ENCODE data around the gene F7.

F7 gene

DNA sequence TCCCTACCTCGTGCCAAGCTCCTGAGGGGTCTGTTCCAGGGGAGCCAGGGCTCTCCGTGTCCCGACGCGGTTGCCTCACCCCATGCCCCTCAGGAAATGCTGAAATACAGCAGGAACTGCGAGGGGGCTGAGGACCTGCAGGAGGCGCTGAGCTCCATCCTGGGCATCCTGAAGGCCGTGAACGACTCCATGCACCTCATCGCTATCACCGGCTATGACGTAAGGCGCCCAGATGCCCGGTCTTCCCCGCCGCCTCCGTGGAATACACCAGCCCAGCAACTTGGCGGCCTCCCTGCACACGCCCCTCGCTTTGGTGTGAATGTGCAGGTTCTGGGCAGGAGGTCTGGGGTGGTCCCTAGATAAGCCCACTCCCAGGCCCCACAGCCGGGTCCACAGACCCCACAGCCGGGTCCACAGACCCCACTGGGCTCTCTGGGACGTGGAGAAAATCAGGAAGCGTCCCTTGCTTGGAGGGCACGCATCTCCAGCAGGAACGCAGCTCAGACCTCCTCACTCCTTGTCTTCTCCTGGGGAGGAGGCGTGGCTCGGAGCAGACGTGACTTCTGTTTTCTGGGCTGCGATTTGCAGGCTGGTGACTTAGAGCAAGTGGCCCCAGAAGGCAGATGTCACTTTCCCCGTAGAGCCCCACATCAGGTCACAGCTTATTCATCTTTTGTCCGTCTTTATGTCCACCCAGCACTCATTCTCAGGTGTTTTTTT is 19.4 kb upstream of the F7 start:
- DNase-seq (ENCODE audit: low read depth in 1 of 2, low spot score in 1 of 2): no peak

DNA sequence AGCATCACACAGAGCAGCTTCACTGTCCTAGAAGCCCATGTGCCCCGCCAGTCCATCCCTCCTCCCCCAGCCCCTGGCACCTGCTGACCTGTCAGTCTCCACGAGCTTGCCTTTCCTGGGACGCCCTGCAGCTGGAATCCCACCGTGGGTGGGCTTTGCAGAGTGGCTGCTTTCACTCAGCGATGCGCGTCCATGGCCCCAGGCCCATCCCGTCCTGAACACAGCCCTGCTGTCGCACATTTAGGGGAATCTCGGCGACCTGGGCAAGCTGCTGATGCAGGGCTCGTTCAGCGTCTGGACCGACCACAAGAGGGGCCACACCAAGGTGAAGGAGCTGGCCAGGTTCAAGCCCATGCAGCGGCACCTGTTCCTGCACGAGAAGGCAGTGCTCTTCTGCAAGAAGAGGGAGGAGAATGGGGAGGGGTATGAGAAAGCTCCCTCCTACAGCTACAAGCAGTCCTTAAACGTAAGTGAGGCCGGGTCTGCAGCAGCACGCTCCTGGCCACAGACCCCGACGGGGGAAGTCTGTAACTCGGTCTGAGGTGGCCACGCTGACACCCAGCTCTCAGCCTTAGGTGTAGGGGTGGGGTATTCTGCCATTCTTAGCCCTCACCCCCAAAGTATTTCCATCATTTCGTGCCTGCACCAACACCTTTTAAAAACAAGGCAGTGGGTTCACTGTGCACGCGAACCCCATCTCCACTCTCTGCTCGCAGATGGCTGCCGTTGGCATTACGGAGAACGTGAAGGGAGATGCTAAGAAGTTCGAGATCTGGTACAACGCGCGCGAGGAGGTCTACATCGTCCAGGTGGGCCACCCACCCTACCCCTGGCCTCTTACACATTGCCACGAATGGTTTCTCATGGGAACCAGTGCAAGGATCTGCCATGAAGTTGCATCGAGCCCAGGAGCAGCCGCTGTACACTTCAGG is 18.3 kb upstream of the F7 start:
- no peak for DNase-seq (ENCODE audit: low read depth in 1 of 2, low spot score in 1 of 2)

DNA sequence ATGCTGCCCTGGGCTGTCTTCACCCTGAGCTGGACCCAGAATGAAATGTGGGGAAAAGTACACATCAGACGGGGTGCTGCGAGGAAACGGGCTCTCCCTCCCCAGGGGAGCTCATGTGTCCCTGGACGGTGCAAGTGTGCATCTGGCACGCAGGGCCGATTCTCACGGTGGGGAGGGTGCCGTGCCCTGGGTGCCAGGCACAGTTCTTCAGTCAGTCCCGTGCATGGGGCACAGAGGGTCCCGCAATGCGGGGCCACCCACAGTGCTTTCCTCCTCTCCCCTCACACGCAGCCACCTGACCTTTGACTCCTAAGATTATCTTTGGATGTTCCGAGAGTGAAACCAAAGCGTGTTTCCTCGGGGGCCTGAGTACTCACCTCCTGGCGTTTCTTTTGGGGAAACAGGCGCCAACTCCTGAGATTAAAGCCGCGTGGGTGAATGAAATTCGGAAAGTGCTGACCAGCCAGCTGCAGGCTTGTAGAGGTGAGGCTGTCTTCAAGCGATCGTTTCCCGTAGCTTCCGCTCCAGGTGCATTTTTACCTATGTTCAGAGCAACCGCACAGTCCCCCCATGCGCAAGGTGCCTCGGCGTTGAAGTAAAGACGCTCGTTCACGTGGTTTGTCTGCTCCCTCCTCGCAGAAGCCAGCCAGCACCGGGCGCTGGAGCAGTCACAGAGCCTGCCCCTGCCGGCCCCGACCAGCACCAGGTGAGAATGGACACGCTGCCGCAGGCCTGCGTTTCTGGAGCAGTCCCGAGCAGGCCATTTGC is 17.5 kb upstream of the F7 start:
- DNase-seq (ENCODE audit: low read depth in 1 of 2, low spot score in 1 of 2): no peak

DNA sequence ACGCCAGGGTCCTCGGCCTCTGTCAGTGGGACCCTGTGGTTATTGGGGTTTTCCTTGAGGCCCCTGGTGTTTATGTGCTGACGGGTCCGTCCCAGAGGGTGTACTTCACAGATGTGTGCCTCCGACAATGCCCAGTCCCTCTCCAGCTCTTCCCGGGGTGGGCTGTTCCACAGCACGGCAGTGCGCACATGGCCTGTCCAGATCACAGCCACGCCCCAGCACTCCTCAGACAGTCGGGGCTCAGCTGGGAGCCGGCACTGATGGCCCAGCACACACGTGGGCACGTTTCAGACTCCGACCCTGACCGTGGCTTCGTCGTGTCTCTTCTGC is 16.9 kb upstream of the F7 start:
- no peak for DNase-seq (ENCODE audit: low read depth in 1 of 2, low spot score in 1 of 2)

DNA sequence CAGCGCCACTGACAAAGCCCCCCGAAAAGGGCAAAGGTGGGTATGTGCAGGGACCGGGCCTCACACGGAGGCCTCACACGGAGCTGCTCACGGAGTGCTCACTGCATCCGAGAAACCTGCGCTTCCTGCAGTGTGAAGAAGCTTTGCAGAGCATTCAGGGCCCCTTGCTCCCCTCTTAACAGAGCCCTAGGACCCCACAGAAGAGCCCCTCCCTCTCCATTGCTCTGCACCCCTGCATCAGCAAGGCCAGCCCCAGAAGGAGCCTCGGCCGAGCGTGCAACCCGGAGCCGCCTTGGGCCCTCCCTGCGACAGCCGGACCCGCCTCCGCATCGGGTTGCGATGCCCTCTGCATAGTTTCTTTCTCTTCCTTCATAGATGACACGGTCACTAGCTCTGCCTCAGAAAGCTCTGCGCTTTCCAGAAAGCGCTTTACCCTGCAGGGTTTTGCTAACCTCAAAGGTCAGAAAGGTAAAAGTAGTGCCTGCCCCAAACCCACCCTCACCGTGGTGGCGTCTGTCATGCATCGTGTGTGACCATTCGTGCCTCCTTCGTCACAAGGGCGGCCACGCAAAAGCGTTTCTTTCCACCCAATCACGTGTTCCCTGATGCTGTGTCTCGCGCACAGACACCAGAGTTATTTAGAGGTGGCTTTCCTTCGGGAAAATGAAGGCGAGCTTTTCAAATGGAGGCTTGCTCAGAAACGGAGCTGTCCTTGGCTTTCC is 15.7 kb upstream of the F7 start:
- DNase-seq (ENCODE audit: low read depth in 1 of 2, low spot score in 1 of 2): no peak

DNA sequence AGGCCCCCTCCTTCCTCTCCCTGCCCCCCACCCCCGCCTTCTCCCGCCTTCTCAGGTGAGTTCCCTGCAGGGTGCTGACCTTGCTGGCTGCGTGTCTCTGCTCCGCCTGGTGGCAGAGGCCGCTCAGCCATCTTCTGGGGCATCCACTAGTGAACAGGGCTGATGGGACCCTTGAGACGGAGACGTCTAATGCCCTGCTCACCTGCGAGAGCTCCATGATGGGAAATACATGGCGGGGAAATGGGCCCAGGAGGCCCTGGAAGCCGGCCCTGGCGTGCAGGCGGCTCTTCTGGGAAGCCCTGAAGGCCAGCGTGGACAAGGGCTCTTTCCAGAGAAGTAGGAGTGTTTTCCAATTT is 15.2 kb upstream of the F7 start:
- no peak for DNase-seq (ENCODE audit: low read depth in 1 of 2, low spot score in 1 of 2)

DNA sequence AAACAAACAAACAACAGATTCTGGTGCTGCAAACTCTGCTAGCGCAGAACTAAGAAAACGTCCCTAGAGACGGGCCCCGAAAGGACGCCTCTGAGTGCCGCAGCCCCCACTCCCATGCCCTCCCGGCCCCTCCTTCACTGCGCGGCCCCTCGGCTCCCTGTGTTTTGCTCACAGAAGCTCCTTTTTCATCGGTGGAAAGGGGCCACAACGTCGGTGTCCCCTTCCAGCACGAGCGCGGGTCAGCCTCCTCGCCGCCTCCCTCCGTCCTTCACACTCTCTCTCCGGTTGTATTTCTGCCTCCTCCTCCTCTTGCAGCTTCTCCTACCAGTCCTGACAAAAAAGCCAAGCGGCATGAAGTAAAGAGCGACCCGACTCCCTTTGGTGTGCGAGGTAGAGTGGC is 14.8 kb upstream of the F7 start:
- no peak for DNase-seq (ENCODE audit: low read depth in 1 of 2, low spot score in 1 of 2)

DNA sequence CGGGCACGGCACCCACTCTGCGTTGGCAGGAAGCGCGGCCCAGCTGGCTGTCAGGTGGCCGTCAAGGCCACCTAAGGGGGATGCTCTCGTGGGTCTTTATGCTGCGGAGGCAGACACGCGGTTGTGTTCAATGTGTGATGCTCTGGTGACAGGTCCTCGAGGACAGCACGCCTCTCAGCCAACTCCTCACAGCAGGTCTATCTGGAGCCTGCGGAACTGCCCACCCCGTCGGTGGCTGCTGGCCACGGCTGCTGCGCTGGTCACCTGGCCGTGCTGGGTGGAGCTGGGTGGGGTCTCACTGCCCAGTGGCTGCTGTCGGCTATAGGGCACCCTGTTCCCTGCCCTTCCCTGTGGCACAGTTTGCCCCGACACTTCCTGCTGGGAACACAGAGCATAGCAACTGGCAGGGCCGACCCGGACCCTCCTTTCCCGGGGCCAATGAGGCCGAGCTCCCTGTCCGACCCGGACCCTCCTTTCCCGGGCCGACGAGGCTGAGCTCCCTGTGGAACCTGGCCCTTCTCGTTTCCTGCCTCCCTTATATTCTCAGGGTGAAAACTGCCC is 14.3 kb upstream of the F7 start:
- no peak for DNase-seq (ENCODE audit: low read depth in 1 of 2, low spot score in 1 of 2)

DNA sequence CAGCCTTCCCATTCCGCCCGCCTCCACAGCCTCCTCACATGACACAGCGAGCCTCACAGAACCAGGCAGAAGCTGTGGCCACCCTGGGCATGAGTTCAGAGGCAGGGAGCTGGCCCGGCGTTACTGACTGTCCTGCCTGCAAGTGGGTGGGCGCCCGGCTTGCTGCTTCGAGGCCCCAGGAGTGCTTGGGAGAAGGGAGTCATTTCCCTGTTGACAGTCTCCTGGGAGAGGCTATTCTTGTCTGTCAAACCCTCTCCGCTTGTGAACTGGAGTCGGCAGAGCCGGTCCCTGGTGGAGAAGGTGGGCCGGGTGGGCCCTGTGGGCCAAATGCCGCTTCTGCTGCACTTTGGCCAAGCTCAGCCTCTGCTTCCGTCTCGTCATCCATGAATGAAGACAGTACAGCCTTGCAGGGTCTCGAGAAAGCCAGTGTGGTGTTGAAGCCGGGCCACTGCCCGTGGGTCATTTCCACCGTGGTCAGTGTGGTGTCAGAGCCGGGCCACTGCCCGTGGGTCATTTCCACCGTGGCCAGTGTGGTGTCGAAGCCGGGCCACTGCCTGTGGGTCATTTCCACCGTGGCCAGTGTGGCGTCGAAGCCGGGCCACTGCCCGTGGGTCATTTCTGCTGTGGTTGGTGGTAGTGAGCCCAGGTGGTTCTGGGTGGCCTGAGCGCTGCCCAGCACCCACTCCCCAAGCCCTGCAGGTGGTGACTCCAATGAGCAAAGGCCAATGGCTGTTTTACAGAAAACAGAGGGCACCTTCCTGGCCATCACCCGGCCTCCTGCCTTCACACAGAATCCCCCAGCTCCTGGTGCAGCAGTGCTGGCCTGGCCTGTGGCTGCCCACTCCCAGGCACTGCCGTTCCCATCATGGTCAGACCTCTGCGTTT is 13.5 kb upstream of the F7 start:
- no peak for DNase-seq (ENCODE audit: low read depth in 1 of 2, low spot score in 1 of 2)

DNA sequence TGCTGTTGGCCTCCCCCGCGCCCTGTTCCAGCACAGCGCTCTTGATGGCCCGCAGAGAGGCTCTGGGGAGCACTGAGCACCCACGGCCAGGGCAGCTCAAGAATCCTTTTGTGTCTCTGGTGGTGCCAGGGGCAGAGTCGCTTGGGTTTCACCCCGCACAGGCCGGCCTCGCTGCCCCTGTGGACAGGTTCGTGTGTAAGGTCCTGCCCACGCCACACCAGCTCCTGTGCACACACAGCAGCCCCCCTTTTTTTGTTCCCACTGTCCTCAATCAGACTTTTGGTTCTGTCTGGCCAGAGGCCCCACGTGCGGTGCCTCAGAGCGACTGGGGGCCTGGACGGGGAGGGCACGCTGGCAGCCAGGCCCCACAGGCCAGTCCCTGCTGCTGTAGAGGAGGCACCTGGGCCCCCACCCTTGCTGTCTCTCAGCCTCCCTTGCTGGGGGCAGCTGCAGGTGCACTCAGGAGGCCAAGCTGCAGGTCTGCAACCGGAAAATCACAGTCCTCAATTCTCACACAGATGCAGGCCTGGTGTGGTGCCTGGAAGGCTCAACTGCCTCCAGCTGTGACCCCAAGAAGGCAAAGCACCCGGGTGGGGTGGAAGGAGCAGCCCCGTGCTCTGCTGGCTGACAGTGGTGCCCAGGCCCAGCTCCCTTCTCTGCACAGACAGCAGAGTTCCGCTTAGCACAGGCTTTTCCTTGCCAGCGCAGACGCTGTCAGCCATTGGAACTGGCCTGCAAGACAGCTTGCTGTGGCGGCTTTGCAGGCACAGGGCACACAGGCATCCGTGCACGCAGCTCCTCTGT is 12.6 kb upstream of the F7 start:
- DNase-seq (ENCODE audit: low read depth in 1 of 2, low spot score in 1 of 2): no peak

DNA sequence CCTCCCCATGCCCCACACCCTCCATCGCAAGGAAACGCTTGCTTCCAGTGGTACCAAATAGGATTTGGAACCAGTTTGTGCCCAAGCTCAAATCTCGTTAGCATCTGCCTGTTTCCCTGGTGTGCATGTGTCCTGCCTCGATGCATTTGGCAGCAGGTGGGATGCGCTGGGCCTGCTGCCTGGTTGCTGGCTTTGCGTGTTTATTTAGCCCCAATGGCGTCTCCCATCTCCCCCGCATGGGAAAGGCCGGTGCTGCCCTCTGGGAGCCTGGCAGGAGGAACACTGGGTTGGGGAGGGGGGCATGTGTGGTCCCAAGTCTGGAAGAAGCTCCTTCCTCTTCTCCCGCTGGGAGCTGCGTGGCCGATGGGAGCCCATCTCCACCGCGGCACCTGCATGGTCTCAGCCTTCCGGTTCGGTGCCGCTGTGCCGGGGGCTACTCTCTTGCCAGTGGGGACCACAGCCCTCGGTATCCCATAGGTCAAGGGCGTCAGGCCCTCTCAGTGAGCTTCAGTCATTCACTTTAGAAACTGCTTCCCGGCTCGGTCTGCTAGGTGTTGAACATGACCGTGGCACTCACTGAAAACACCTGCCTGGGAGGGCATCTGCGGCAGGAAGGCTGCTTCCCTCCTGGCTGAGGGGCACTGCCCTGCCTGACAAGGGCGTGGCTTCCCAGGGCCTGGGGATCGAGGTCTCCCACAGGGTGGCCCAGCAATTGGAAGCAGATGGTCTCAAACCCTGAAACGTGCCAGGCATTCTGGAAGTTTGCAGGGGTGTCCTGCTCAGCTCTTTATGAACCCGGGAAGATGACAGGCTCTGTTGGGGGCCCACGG is 11.8 kb upstream of the F7 start:
- DNase-seq (ENCODE audit: low read depth in 1 of 2, low spot score in 1 of 2): no peak

DNA sequence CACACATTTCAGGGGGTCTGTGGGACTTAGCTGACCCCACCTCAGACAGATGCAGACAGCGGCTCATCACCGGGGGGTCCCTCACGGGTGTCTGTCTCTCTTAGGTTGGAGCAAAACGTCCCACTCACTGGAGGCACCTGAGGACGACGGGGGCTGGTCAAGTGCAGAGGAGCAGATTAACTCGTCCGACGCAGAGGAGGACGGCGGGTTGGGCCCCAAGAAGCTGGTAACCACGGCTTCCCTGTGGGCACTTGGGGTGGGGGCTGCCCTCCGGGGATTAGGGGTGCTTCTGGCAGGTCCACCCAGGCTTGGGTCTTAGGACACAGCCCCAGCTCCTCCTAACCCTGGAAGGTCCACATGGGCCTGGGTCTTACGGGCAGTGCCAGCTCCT is 11.2 kb upstream of the F7 start:
- no peak for DNase-seq (ENCODE audit: low read depth in 1 of 2, low spot score in 1 of 2)

DNA sequence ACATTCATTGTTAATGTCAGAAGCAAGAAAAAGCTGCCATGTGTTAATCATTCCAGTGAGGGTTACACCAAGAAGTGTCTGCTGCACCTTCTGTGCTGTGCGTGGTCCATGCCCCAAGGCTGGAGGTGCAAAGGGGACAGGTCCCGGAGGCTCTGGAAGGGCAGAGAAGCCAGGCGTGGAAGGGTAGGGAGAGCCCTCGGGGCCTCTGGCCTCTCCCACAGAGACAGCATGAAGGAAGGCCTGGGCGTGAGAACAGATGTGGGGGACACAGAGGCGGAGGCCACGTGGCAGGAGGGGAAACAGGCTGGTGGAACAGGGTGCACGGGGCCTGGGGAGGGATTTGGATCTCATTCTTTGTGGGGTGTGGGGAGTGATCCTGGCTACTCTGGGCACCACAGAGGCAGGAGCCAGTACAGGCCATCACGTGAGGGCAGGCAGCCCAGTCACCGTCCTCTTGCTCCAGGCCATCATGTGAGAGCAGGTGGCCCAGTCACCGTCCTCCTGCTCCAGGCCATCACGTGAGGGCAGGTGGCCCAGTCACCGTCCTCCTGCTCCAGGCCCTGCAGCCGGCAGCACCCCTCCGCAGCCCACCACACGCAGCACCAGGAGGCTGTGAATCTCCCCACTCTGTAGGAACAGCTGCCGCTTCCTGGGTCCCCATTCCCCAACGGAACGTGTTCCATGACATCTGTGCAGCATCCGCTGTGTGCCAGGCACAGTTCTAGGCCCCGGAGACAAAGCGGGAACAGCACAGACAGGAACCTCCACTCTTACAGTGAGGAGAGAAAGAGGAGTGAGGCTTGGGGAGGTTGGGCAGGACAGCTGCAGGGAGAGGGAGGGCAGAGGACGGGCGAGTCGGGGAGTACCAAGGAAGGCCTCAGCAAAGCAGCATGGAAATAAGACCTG is 10.2 kb upstream of the F7 start:
- no peak for DNase-seq (ENCODE audit: low read depth in 1 of 2, low spot score in 1 of 2)

DNA sequence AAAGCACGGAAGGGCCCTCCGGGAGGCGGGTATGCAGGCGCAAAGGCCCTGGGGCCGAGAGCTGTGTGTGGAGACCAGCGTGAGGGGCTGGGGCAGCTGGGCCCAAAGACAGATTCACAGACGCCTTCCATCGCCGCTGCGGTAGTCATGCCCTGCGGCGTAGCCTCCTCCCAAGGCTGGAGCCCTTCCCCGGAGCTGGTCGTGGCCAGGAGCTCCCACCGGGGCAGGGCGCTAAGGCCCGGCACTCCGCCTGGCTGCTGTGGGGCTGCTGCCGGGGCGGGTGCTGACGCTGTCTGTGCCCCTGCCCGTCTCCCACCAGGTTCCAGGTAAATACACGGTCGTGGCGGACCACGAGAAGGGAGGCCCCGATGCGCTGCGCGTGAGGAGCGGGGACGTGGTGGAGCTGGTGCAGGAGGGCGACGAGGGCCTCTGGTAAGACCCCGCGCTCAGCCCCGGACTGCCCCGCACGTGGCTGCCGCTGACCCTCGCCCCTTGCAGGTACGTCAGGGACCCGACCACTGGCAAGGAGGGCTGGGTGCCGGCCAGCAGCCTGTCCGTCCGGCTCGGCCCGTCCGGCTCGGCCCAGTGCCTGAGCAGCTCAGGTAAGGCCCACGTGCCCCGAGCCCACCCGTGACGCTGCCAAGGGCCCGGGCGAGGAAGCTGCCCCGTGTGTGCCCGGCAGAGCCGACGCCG is 9.4 kb upstream of the F7 start:
- DNase-seq (ENCODE audit: low read depth in 1 of 2, low spot score in 1 of 2): no peak

DNA sequence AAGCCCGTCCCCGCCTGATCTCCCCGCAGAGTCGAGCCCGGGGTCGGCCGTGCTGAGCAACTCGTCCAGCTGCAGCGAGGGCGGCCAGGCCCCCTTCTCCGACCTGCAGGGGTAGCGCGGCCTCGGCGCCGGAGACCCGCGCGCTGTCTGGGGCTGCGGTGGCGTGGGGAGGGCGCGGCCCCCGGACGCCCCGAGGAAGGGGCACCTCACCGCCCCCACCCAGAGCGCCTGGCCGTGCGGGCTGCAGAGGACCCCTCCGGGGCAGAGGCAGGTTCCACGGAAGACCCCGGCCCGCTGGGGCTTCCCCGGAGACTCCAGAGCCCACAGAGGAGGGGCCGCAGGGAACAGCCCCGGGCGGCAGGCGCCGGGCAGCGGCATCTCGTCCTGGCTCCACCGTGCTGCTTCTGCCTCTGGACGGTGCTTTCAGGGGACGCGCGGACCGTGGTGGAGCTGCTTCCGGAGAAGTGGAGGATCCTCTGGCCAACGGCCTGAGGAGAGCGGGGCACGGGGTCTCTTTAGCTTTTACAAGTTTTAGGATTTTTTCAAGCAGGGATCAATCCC is 8.8 kb upstream of the F7 start:
- no peak for DNase-seq (ENCODE audit: low read depth in 1 of 2, low spot score in 1 of 2)

DNA sequence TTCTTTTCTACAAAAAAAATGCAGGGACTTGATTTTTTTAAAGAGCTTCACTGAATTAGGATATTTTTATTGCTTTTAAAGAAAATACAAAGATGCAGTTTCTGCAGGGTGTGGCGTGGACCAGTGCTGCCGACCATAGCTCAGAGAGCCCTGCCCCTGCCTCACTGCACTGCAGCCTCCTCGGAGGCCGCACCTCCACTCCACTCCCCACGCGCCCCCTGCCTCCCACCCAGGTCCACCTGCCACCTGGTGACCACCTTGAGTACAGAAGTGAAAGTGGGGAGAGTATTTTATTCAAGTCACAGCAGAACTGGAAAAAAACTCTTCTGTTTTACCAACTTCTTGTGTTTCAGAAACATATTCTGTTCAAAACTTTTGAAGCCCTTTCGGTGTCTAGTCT is 7.9 kb upstream of the F7 start:
- no peak for DNase-seq (ENCODE audit: low read depth in 1 of 2, low spot score in 1 of 2)
